ENCODE results near the gene ZSCAN21.

DNA sequence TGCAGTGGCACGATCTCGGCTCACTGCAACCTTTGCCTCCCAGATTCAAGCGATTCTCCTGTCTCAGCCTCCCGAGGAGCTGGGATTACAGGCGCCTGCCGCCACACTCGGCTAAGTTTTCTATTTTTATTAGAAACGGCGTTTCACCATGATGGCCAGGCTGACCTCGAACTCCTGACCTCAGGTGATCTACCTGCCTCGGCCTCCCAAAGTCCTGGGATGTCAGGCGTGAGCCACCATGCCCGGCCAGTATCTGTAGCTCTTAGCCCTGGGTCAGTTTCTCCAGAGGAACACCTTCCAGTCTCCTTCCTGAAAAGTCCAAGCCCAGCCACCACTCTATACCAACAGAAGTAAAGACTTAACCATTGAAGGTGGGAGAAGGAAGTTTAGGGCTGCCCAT lies 49.3 kb upstream of the ZSCAN21 start:
- TF ChIP-seq EZH2phosphoT487 (IDR thresholded peaks at IDR 0.05; ENCODE audit: insufficient read depth, low read depth) (no peak), EZH2 (IDR thresholded peaks at IDR 0.05; ENCODE audit: insufficient read depth, poor library complexity, severe bottlenecking) (no peak)

All from GM23248 (cell line).